Measurements from ENCODE around the gene ZBTB16. TPM values are rescaled to one million over a fixed set of nuclear protein-coding genes. Genes with fewer than 3 reads are reported as not detected.

ZBTB16 gene
- polyA plus RNA-seq, 1 experiment, result not detected

GRCh38 chr11:114260483-114260882 lies 201.0 kb downstream of the ZBTB16 start:
- ChIA-PET CTCF (interaction anchor here (0.6 to 11.5 kb wide), 52 partner anchors 9 to 855 kb away, joined by 3 to 218 read pairs (median 6); partner anchors contain the start of gene HTR3A), POLR2A (no interaction called here)
- Histone ChIP-seq H3K36me3 (ENCODE audit: control insufficient read depth, insufficient read depth, low read length) (no peaks in the 10 kb centered on the region), H3K4me3 (ENCODE audit: low read depth, low read length) (no peak overlapping the region), H3K27me3 (ENCODE audit: control insufficient read depth, insufficient read depth, low read length) (peaks cover 12% of the 10 kb centered on the region)
- no peak for DNase-seq (ENCODE audit: low read depth)
- TF ChIP-seq, protein P1, sequence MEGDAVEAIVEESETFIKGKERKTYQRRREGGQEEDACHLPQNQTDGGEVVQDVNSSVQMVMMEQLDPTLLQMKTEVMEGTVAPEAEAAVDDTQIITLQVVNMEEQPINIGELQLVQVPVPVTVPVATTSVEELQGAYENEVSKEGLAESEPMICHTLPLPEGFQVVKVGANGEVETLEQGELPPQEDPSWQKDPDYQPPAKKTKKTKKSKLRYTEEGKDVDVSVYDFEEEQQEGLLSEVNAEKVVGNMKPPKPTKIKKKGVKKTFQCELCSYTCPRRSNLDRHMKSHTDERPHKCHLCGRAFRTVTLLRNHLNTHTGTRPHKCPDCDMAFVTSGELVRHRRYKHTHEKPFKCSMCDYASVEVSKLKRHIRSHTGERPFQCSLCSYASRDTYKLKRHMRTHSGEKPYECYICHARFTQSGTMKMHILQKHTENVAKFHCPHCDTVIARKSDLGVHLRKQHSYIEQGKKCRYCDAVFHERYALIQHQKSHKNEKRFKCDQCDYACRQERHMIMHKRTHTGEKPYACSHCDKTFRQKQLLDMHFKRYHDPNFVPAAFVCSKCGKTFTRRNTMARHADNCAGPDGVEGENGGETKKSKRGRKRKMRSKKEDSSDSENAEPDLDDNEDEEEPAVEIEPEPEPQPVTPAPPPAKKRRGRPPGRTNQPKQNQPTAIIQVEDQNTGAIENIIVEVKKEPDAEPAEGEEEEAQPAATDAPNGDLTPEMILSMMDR (IDR thresholded peaks at IDR 0.05; ENCODE audit: insufficient read depth, low read depth, low read length), result no peak

- CTCF ChIA-PET, result interaction anchor here (0.7 to 11.5 kb wide), 52 partner anchors 8 to 463 kb away, joined by 3 to 218 read pairs (median 6); partner anchors contain the start of gene HTR3B
- POLR2A ChIA-PET, result no interaction called here
- H3K4me3 ChIP-seq (ENCODE audit: low read depth, low read length), result no peak overlapping the region
- H3K36me3 ChIP-seq (ENCODE audit: control insufficient read depth, insufficient read depth, low read length), result no peaks in the 10 kb centered on the region
- TF ChIP-seq, protein P1 (IDR thresholded peaks at IDR 0.05; ENCODE audit: insufficient read depth, low read depth, low read length), result no peak
- H3K27me3 ChIP-seq (ENCODE audit: control insufficient read depth, insufficient read depth, low read length), result peaks cover 12% of the 10 kb centered on the region
- DNase-seq (ENCODE audit: low read depth), result no peak
Measured at GRCh38 chr11:114261791-114262190, 202.3 kb downstream of the ZBTB16 start.

GRCh38 chr11:114262681-114263512 lies 203.4 kb downstream of the ZBTB16 start:
- POLR2A ChIA-PET, result no interaction called here
- Histone ChIP-seq H3K36me3 (ENCODE audit: control insufficient read depth, insufficient read depth, low read length) (no peaks in the 10 kb centered on the region), H3K4me3 (ENCODE audit: low read depth, low read length) (no peak overlapping the region), H3K27me3 (ENCODE audit: control insufficient read depth, insufficient read depth, low read length) (peaks cover 9% of the 10 kb centered on the region)
- CTCF ChIA-PET, result interaction anchor here (0.5 to 11.5 kb wide), 34 partner anchors 9 to 957 kb away, joined by 3 to 218 read pairs (median 6); partner anchors contain the start of gene HTR3B
- DNase-seq (ENCODE audit: low read depth), result no peak
- TF ChIP-seq, protein P1 (IDR thresholded peaks at IDR 0.05; ENCODE audit: insufficient read depth, low read depth, low read length), result peak; percentile 84

GRCh38 chr11:114263513-114264170 lies 204.1 kb downstream of the ZBTB16 start:
- no peak overlapping the region for H3K4me3 ChIP-seq (ENCODE audit: low read depth, low read length)
- TF ChIP-seq, protein P1 (IDR thresholded peaks at IDR 0.05; ENCODE audit: insufficient read depth, low read depth, low read length), result no peak
- CTCF ChIA-PET, result interaction anchor here (0.5 to 11.5 kb wide), 17 partner anchors 8 to 462 kb away, joined by 3 to 218 read pairs (median 10); partner anchors contain the start of gene HTR3B
- H3K27me3 ChIP-seq (ENCODE audit: control insufficient read depth, insufficient read depth, low read length), result peaks cover 10% of the 10 kb centered on the region
- POLR2A ChIA-PET, result interaction anchor here (0.5 kb wide), 1 partner anchor 267 kb away, joined by 3 read pairs; no protein-coding TSS in a partner anchor
- no peak for DNase-seq (ENCODE audit: low read depth)
- H3K36me3 ChIP-seq (ENCODE audit: control insufficient read depth, insufficient read depth, low read length), result no peaks in the 10 kb centered on the region

- no peaks in the 10 kb centered on the region for H3K36me3 ChIP-seq (ENCODE audit: control insufficient read depth, insufficient read depth, low read length)
- H3K4me3 ChIP-seq (ENCODE audit: low read depth, low read length), result no peak overlapping the region
- CTCF ChIA-PET, result interaction anchor here (1.3 to 11.5 kb wide), 9 partner anchors 10 to 458 kb away, joined by 3 to 218 read pairs (median 56); no protein-coding TSS in a partner anchor
- TF ChIP-seq, protein P1 (IDR thresholded peaks at IDR 0.05; ENCODE audit: insufficient read depth, low read depth, low read length), result no peak
- peaks cover 10% of the 10 kb centered on the region for H3K27me3 ChIP-seq (ENCODE audit: control insufficient read depth, insufficient read depth, low read length)
- no peak for DNase-seq (ENCODE audit: low read depth)
- POLR2A ChIA-PET, result interaction anchor here (0.5 kb wide), 1 partner anchor 268 kb away, joined by 3 read pairs; no protein-coding TSS in a partner anchor
Measured at GRCh38 chr11:114264381-114264780, 204.9 kb downstream of the ZBTB16 start.
